OCI-LY1 (cell line): ENCODE data around the gene LRRC40.

Experiments
- H2AFZ ChIP-seq: fragments of 200-600 bp; sonication (generic), shearing (Covaris generic); 2 replicates; pipeline ENCODE4 v1.6.0; 2014; ENCODE audit warnings: antibody characterized with exemption, mild to moderate bottlenecking, low read length
- H3F3A ChIP-seq: fragments of 200-600 bp; sonication (generic), shearing (Covaris generic); 2 replicates; pipeline ENCODE4 v1.6.0; 2014; ENCODE audit warnings: mild to moderate bottlenecking, antibody characterized with exemption, low read length, moderate library complexity; ENCODE audit not compliant: insufficient read depth
- H3K27ac ChIP-seq: fragments of 200-600 bp; sonication (generic); 2 replicates; pipeline ENCODE4 v1.5.1; 2014; ENCODE audit warnings: low read length, mixed run types, mild to moderate bottlenecking, low read depth; ENCODE audit not compliant: poor library complexity, severe bottlenecking
- H3K27me3 ChIP-seq: fragments of 200-600 bp; sonication (generic); 2 replicates; pipeline ENCODE4 v1.6.0; 2014; ENCODE audit warnings: antibody characterized with exemption, mild to moderate bottlenecking, low read length, moderate library complexity; ENCODE audit not compliant: insufficient read depth
- H3K36me3 ChIP-seq: fragments of 200-600 bp; sonication (generic); 2 replicates; pipeline ENCODE4 v1.6.1; 2014; ENCODE audit warnings: mild to moderate bottlenecking, antibody characterized with exemption, low read length, moderate library complexity, mixed read lengths; ENCODE audit not compliant: insufficient read depth
- H3K4me1 ChIP-seq: fragments of 200-600 bp; sonication (generic); 2 replicates; pipeline ENCODE4 v1.5.1; 2014; ENCODE audit warnings: mild to moderate bottlenecking, low read length, moderate library complexity; ENCODE audit not compliant: insufficient read depth, severe bottlenecking
- H3K4me2 ChIP-seq: fragments of 200-600 bp; sonication (generic), shearing (Covaris generic); 2 replicates; pipeline ENCODE4 v1.6.1; 2014; ENCODE audit warnings: low read length
- H3K4me3 ChIP-seq: fragments of 200-600 bp; sonication (generic); 2 replicates; pipeline ENCODE4 v1.5.1; 2014; ENCODE audit warnings: low read length, low read depth, mild to moderate bottlenecking, mixed read lengths; ENCODE audit not compliant: poor library complexity, severe bottlenecking
- H3K79me2 ChIP-seq: fragments of 200-600 bp; shearing (Covaris generic); 2 replicates; pipeline ENCODE4 v1.6.1; 2016; ENCODE audit warnings: mixed run types, low read length, mixed read lengths; ENCODE audit not compliant: insufficient read depth
- H3K9ac ChIP-seq: fragments of 200-600 bp; sonication (generic), shearing (Covaris generic); 2 replicates; pipeline ENCODE4 v1.6.1; 2014; ENCODE audit warnings: mild to moderate bottlenecking, low read length, mixed read lengths
- H3K9me2 ChIP-seq: fragments of 200-600 bp; sonication (generic), shearing (Covaris generic); 2 replicates; pipeline ENCODE4 v1.6.1; 2014; ENCODE audit warnings: low read depth, mild to moderate bottlenecking, low read length, mixed read lengths
- H3K9me3 ChIP-seq: fragments of 200-600 bp; shearing (Covaris generic); 2 replicates; pipeline ENCODE4 v1.6.1; 2014; ENCODE audit warnings: low read length, mixed read lengths
- H4K20me1 ChIP-seq: fragments of 200-600 bp; sonication (generic), shearing (Covaris generic); 2 replicates; pipeline ENCODE4 v1.6.0; 2016; ENCODE audit warnings: mild to moderate bottlenecking, low read length; ENCODE audit not compliant: insufficient read depth
- EZH2 ChIP-seq: fragments of 200-600 bp; sonication (generic), shearing (Covaris generic); IDR thresholded peaks from 2 replicates; pipeline ENCODE4 v1.8.0; 2017; ENCODE audit warnings: borderline replicate concordance, mixed run types, mild to moderate bottlenecking, antibody characterized with exemption, low read length, moderate library complexity, mixed read lengths
- TF ChIP-seq, protein P1 (sequence below): fragments of 200-600 bp; sonication (generic), shearing (Covaris generic); IDR thresholded peaks from 2 replicates; pipeline ENCODE4 v1.5.1; 2017; ENCODE audit warnings: mild to moderate bottlenecking, antibody characterized with exemption, low read length, moderate library complexity, mixed read lengths

Gene LRRC40

DNA sequence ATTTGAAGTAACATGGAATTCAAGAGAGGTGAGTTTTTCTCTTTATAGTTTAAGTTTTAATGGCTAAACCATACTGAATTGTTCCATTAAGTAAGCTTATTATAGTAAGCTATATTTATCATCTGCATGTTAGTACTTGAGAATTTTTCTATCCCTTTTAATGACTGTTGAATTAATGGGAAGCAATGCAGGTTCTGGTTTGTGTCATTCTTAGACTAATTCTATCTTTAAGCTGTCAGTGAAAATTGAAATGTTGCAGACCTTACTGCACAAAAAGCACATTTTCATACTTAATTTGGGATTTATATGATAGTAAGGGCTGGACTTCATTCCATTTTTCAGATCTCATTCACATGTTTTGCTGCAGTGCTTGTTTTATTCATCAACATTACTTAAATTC, 41.7 kb upstream of the LRRC40 start:
- no peak overlapping the region for H3K4me2 ChIP-seq
- no peak overlapping the region for H3K4me3 ChIP-seq
- H3K79me2 ChIP-seq: no peaks in the 10 kb centered on the region
- no peaks in the 10 kb centered on the region for H3K9me3 ChIP-seq
- no peak overlapping the region for H3K27ac ChIP-seq
- H3K9ac ChIP-seq: no peak overlapping the region
- H3F3A ChIP-seq: no peaks in the 10 kb centered on the region
- no peaks in the 10 kb centered on the region for H3K9me2 ChIP-seq
- H3K27me3 ChIP-seq: no peaks in the 10 kb centered on the region
- no peaks in the 10 kb centered on the region for H3K4me1 ChIP-seq
- H2AFZ ChIP-seq: no peak overlapping the region
- H3K36me3 ChIP-seq: peaks cover 100% of the 10 kb centered on the region
- H4K20me1 ChIP-seq: no peaks in the 10 kb centered on the region
- TF ChIP-seq EZH2: no peak
- TF ChIP-seq, protein P1, sequence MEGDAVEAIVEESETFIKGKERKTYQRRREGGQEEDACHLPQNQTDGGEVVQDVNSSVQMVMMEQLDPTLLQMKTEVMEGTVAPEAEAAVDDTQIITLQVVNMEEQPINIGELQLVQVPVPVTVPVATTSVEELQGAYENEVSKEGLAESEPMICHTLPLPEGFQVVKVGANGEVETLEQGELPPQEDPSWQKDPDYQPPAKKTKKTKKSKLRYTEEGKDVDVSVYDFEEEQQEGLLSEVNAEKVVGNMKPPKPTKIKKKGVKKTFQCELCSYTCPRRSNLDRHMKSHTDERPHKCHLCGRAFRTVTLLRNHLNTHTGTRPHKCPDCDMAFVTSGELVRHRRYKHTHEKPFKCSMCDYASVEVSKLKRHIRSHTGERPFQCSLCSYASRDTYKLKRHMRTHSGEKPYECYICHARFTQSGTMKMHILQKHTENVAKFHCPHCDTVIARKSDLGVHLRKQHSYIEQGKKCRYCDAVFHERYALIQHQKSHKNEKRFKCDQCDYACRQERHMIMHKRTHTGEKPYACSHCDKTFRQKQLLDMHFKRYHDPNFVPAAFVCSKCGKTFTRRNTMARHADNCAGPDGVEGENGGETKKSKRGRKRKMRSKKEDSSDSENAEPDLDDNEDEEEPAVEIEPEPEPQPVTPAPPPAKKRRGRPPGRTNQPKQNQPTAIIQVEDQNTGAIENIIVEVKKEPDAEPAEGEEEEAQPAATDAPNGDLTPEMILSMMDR: no peak

DNA sequence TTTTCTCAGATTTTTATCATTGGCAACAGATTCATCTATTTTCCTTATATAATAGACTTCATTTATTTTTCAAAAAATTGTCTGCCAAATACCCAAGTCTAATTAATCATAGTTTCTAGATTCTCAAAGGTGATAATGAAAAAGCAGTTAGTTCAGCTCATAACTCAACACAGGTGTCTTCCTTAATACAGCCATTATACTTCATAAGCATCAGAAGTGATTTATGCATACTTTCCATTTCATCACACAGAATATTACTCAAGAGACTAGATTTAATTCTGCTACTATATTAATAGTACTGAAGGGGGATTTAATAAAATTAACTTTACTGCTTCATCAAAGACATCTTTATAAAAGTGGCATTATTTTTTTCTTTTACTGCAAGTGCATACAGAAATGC, 34.6 kb upstream of the LRRC40 start:
- H4K20me1 ChIP-seq: 0 out of 2 replicates have a peak, but pooled peaks cover 4% of the 10 kb centered on the region
- H3F3A ChIP-seq: no peaks in the 10 kb centered on the region
- no peaks in the 10 kb centered on the region for H3K4me1 ChIP-seq
- H3K4me2 ChIP-seq: no peak overlapping the region
- no peaks in the 10 kb centered on the region for H3K27me3 ChIP-seq
- H3K9ac ChIP-seq: no peak overlapping the region
- TF ChIP-seq EZH2: no peak
- TF ChIP-seq, protein P1: no peak
- H3K36me3 ChIP-seq: peaks cover 97% of the 10 kb centered on the region
- no peak overlapping the region for H3K27ac ChIP-seq
- no peak overlapping the region for H2AFZ ChIP-seq
- no peaks in the 10 kb centered on the region for H3K9me2 ChIP-seq
- H3K9me3 ChIP-seq: no peaks in the 10 kb centered on the region
- no peak overlapping the region for H3K4me3 ChIP-seq
- H3K79me2 ChIP-seq: no peaks in the 10 kb centered on the region

DNA sequence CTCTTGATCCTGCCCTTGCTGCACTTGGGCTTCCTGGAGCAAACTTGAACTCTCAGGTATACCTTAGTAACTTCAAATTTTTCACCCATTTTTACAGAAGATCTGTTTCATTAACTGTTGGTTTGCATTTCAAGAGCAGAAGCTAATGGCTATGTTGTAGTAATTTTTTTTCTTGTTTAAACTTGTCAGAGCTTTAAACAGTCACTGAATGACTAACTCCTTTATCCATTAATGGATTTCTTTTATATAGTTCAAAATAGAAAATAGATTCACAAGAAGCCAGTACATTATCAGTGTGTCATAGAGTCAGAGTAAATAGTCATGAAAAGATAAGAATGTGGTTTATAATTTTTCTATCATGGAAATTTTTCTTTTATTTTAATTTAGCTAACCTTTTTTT, 29.4 kb upstream of the LRRC40 start:
- 0 out of 2 replicates have a peak, but pooled peaks cover 4% of the 10 kb centered on the region for H4K20me1 ChIP-seq
- H3K27me3 ChIP-seq: no peaks in the 10 kb centered on the region
- no peak overlapping the region for H3K27ac ChIP-seq
- no peak overlapping the region for H3K4me2 ChIP-seq
- no peak overlapping the region for H3K9ac ChIP-seq
- no peaks in the 10 kb centered on the region for H3K9me3 ChIP-seq
- no peak overlapping the region for H3K4me3 ChIP-seq
- no peaks in the 10 kb centered on the region for H3K9me2 ChIP-seq
- no peak for TF ChIP-seq EZH2
- TF ChIP-seq, protein P1: no peak
- no peaks in the 10 kb centered on the region for H3K4me1 ChIP-seq
- H3K79me2 ChIP-seq: no peaks in the 10 kb centered on the region
- H2AFZ ChIP-seq: no peak overlapping the region
- peaks cover 97% of the 10 kb centered on the region for H3K36me3 ChIP-seq
- H3F3A ChIP-seq: no peaks in the 10 kb centered on the region
